T-cell (primary cell): ENCODE measurements around the gene MAL. TPM values are rescaled to one million over a fixed set of nuclear protein-coding genes. Genes with fewer than 3 reads are reported as not detected.
A peak's percentile ranks its signal among the peaks of the same experiment; 100 is the strongest.

ENCODE experiments used
- ATAC-seq, 4 experiments: fragments of 200-7000 bp in 3 of 4; fragments of 150-1000 bp in 1 of 4; cut with Tn5 transposase; replicated peaks in 1 of 4; 1 replicate in 3 of 4; 2 replicates in 1 of 4; pipeline ENCODE4 v1.10.0; 2021; ENCODE audit warnings: moderate library complexity in 3 of 4, mild to moderate bottlenecking in 2 of 4, moderate number of reproducible peaks in 1 of 4
- CTCF ChIA-PET, 2 donors: fragments of 300-600 bp; sonication (Branson Sonifier 250); formaldehyde crosslinking; loops; one replicate each; lab custom pipeline; 2022; ENCODE audit warnings: antibody characterized with exemption in 2 of 2; lab: Charles Lee
- POLR2A ChIA-PET, 2 donors: fragments of 300-600 bp; sonication (Branson Sonifier 250); formaldehyde crosslinking; loops; one replicate each; lab custom pipeline; 2022; ENCODE audit warnings: antibody characterized with exemption in 2 of 2; lab: Charles Lee
- DNase-seq, 35 experiments: peaks; one replicate each; pipeline versions ENCODE4 v3.0.0 to v3.0.0-alpha.2; 2013 to 2023
- H3K27ac ChIP-seq: one replicate; pipeline ENCODE4 v1.5.1; 2013; ENCODE audit warnings: low read length
- H3K27me3 ChIP-seq, 2 experiments: replicated peaks in 1 of 2; 1 replicate in 1 of 2; 2 replicates in 1 of 2; pipeline versions ENCODE4 v1.6.1 to v1.7.0; 2013; ENCODE audit warnings: low read length in 1 of 2, mixed read lengths in 1 of 2; ENCODE audit not compliant: control insufficient read depth in 2 of 2, insufficient read depth in 2 of 2; ENCODE audit errors: extremely low read depth in 1 of 2
- H3K36me3 ChIP-seq, 2 donors: 1 replicate in 1 of 2; 2 replicates in 1 of 2; pipeline versions ENCODE4 v1.6.1 to v1.7.0; 2013; ENCODE audit warnings: low read length in 1 of 2; ENCODE audit not compliant: control insufficient read depth in 2 of 2, insufficient read depth in 1 of 2; ENCODE audit errors: extremely low read depth in 1 of 2
- H3K4me1 ChIP-seq, 2 experiments: 1 replicate in 1 of 2; 2 replicates in 1 of 2; pipeline versions ENCODE4 v1.6.1 to v1.7.0; 2013; ENCODE audit warnings: low read length in 2 of 2, mixed read lengths in 1 of 2; ENCODE audit not compliant: insufficient read depth in 2 of 2, control insufficient read depth in 1 of 2; ENCODE audit errors: extremely low read depth in 1 of 2
- H3K4me3 ChIP-seq, 2 donors: 1 replicate in 1 of 2; 2 replicates in 1 of 2; pipeline versions ENCODE4 v1.5.1 to v1.7.0; 2013; ENCODE audit warnings: mild to moderate bottlenecking in 2 of 2, low read length in 1 of 2, moderate library complexity in 1 of 2; ENCODE audit not compliant: control insufficient read depth in 1 of 2; ENCODE audit errors: extremely low read depth in 1 of 2
- H3K9me3 ChIP-seq: 2 replicates; pipeline ENCODE4 v1.7.0; 2013
- H3K27ac Mint-ChIP-seq, 2 donors: one replicate each; pipeline ENCODE4 v1.8.0; 2020 to 2021; ENCODE audit warnings: mild to moderate bottlenecking in 2 of 2, mixed read lengths in 2 of 2
- H3K27me3 Mint-ChIP-seq, 2 donors: one replicate each; pipeline ENCODE4 v1.8.0; 2021 to 2022; ENCODE audit warnings: mixed read lengths in 2 of 2
- H3K36me3 Mint-ChIP-seq: one replicate; pipeline ENCODE4 v1.8.0; 2021; ENCODE audit warnings: mixed read lengths
- H3K4me1 Mint-ChIP-seq, 3 donors: one replicate each; pipeline ENCODE4 v1.8.0; 2020 to 2022; ENCODE audit warnings: mixed read lengths in 3 of 3, mild to moderate bottlenecking in 1 of 3
- H3K4me3 Mint-ChIP-seq, 3 donors: one replicate each; pipeline ENCODE4 v1.8.0; 2020 to 2022; ENCODE audit warnings: mild to moderate bottlenecking in 3 of 3, mixed read lengths in 3 of 3, moderate library complexity in 3 of 3
- H3K9me3 Mint-ChIP-seq, 3 donors: one replicate each; pipeline ENCODE4 v1.8.0; 2020 to 2022; ENCODE audit warnings: mixed read lengths in 3 of 3
- WGBS: methylation state at CpG from one replicate; pipeline ENCODE4 v1.1.5; 2013; ENCODE audit warnings: missing lambda C conversion rate; ENCODE audit not compliant: insufficient coverage; 5-methylcytosine and 5-hydroxymethylcytosine counted together
- total RNA-seq, 35 experiments: library from RNA in 6 of 35; stranded (reverse) in 6 of 35; fragments of 120-200 nt in 1 of 35; gene quantifications; one replicate each; pipeline versions ENCODE4 v1.2.1 to v1.2.4 and lab custom pipeline; 2013 to 2026

Gene MAL
- total RNA-seq, 5 donors from 2014 or later (not counting 1 experiment from before 2014, with no cell fraction given): 129 to 179 (median 150) TPM

DNA sequence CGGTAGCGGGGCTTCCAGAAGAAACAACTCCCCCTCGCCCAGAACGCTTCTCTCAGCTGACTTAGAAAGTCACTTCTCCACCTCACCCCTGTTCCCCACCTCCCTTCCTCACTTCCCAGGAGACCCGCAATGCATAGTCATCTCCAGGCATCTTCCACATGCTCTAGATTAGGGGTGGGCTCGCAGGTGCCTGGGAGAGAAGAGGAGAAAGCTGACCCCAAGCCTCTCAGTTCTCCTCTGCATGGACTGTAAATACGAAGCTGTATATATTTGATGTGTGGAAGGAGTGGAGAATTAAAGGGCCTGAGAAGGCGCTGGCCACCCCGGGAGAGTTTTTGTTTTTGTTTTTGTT lies 1.8 kb downstream of the MAL start:
- peaks cover 72 to 80% (median 76%) of the 10 kb centered on the region in 3 donors for H3K4me1 Mint-ChIP-seq
- H3K4me1 ChIP-seq: peaks cover 29 to 75% of the 10 kb centered on the region in 2 experiments
- peaks cover 6 to 10% of the 10 kb centered on the region in 2 donors for H3K36me3 ChIP-seq
- H3K27ac Mint-ChIP-seq: peak overlapping the region; percentile 99 to 100
- ChIA-PET CTCF (interaction anchor here (0.9 to 6.5 kb wide), 2 partner anchors 50 to 52 kb away, joined by 6 to 154 read pairs; no protein-coding TSS in a partner anchor), POLR2A (no interaction called here)
- no peak for ATAC-seq
- H3K9me3 ChIP-seq: no peaks in the 10 kb centered on the region
- H3K27me3 ChIP-seq: peaks cover 0 to 20% of the 10 kb centered on the region in 2 experiments
- 45% methylated on average over 5 of the region's 9 CpGs for WGBS
- no peak overlapping the region for H3K27ac ChIP-seq
- no peak for DNase-seq
- peak overlapping the region; percentile 83 to 85 for H3K4me3 ChIP-seq
- H3K9me3 Mint-ChIP-seq: no peaks in the 10 kb centered on the region
- H3K36me3 Mint-ChIP-seq: peaks cover 8% of the 10 kb centered on the region
- H3K4me3 Mint-ChIP-seq: peak overlapping the region; percentile 99 to 100 (median 99)
- peaks cover 0 to 11% of the 10 kb centered on the region in 2 donors for H3K27me3 Mint-ChIP-seq

- H3K36me3 Mint-ChIP-seq: peaks cover 8% of the 10 kb centered on the region
- CTCF ChIA-PET: interaction anchor here (0.9 to 1.4 kb wide), 4 partner anchors 48 to 85 kb away, joined by 3 to 4 read pairs (median 4); no protein-coding TSS in a partner anchor
- H3K4me3 Mint-ChIP-seq: peak overlapping the region in 1 of 3 donors; percentile 64
Measured at GRCh38 chr2:95029898-95030341, 4.4 kb downstream of the MAL start.

GRCh38 chr2:95030496-95030895 lies 5.0 kb downstream of the MAL start:
- no peak overlapping the region for H3K27ac ChIP-seq

More at GRCh38 chr2:95029898-95030341, 4.4 kb downstream of the MAL start:
- Mint-ChIP-seq H3K27ac (peak overlapping the region; percentile 70 to 82), H3K27me3 (peaks cover 0 to 6% of the 10 kb centered on the region in 2 donors), H3K4me1 (peaks cover 61 to 79% (median 74%) of the 10 kb centered on the region in 3 donors), H3K9me3 (no peaks in the 10 kb centered on the region)
- ATAC-seq (no peak), DNase-seq (no peak)
- H3K27ac ChIP-seq: no peak overlapping the region
- H3K4me1 ChIP-seq: peaks cover 20 to 74% of the 10 kb centered on the region in 2 experiments
- H3K27me3 ChIP-seq: peaks cover 0 to 12% of the 10 kb centered on the region in 2 experiments
- H3K36me3 ChIP-seq: peaks cover 14 to 15% of the 10 kb centered on the region in 2 donors
- no peak overlapping the region for H3K4me3 ChIP-seq
- POLR2A ChIA-PET: no interaction called here
- no peaks in the 10 kb centered on the region for H3K9me3 ChIP-seq
- WGBS: 100% methylated on average over 2 of the region's 4 CpGs

GRCh38 chr2:95031076-95031725 lies 5.7 kb downstream of the MAL start:
- Mint-ChIP-seq H3K36me3 (peaks cover 4% of the 10 kb centered on the region), H3K27me3 (peaks cover 0 to 2% of the 10 kb centered on the region in 2 donors), H3K27ac (peak overlapping the region; percentile 55 to 82), H3K4me3 (peak overlapping the region in 1 of 3 donors; percentile 64), H3K4me1 (peaks cover 74 to 83% (median 79%) of the 10 kb centered on the region in 3 donors), H3K9me3 (no peaks in the 10 kb centered on the region)
- Histone ChIP-seq H3K4me3 (no peak overlapping the region), H3K36me3 (peaks cover 14 to 15% of the 10 kb centered on the region in 2 donors), H3K9me3 (no peaks in the 10 kb centered on the region), H3K27me3 (peaks cover 0 to 9% of the 10 kb centered on the region in 2 experiments), H3K27ac (no peak overlapping the region), H3K4me1 (peaks cover 20 to 81% of the 10 kb centered on the region in 2 experiments)
- POLR2A ChIA-PET: no interaction called here
- ATAC-seq: no peak
- whole genome bisulfite sequencing: 75% methylated on average over 6 of the region's 7 CpGs
- CTCF ChIA-PET: interaction anchor here (1.0 to 1.1 kb wide), 4 partner anchors 14 to 84 kb away, joined by 3 read pairs; no protein-coding TSS in a partner anchor
- DNase-seq: no peak

More at GRCh38 chr2:95030496-95030895, 5.0 kb downstream of the MAL start:
- ATAC-seq: no peak
- no peak for DNase-seq
- peak overlapping the region; percentile 70 to 82 for H3K27ac Mint-ChIP-seq
- peaks cover 67 to 83% (median 79%) of the 10 kb centered on the region in 3 donors for H3K4me1 Mint-ChIP-seq
- peak overlapping the region in 1 of 3 donors; percentile 64 for H3K4me3 Mint-ChIP-seq
- no peak overlapping the region for H3K4me3 ChIP-seq
- H3K9me3 ChIP-seq: no peaks in the 10 kb centered on the region
- H3K9me3 Mint-ChIP-seq: no peaks in the 10 kb centered on the region
- H3K4me1 ChIP-seq: peaks cover 20 to 75% of the 10 kb centered on the region in 2 experiments
- peaks cover 14 to 15% of the 10 kb centered on the region in 2 donors for H3K36me3 ChIP-seq
- H3K27me3 Mint-ChIP-seq: peaks cover 0 to 6% of the 10 kb centered on the region in 2 donors
- H3K27me3 ChIP-seq: peaks cover 0 to 12% of the 10 kb centered on the region in 2 experiments
- H3K36me3 Mint-ChIP-seq: peaks cover 8% of the 10 kb centered on the region
- POLR2A ChIA-PET: interaction anchor here in 1 of 2 donors (0.5 kb wide), 1 partner anchor 34 kb away, joined by 3 read pairs; no protein-coding TSS in a partner anchor
- CTCF ChIA-PET: interaction anchor here in 1 of 2 donors (1.0 to 1.1 kb wide), 3 partner anchors 14 to 85 kb away, joined by 3 read pairs; no protein-coding TSS in a partner anchor
- WGBS: 88% methylated on average over 1 of the region's 5 CpGs

GRCh38 chr2:95031726-95032116 lies 6.2 kb downstream of the MAL start:
- Mint-ChIP-seq H3K4me1 (peaks cover 76 to 86% (median 82%) of the 10 kb centered on the region in 3 donors), H3K27ac (peak overlapping the region; percentile 41 to 82), H3K27me3 (peaks cover 0 to 2% of the 10 kb centered on the region in 2 donors), H3K36me3 (peaks cover 7% of the 10 kb centered on the region), H3K4me3 (peak overlapping the region in 1 of 3 donors; percentile 64), H3K9me3 (peaks cover 0 to 4% (median 4%) of the 10 kb centered on the region in 3 donors)
- Histone ChIP-seq H3K27ac (no peak overlapping the region), H3K4me1 (peaks cover 20 to 82% of the 10 kb centered on the region in 2 experiments), H3K36me3 (peaks cover 14 to 15% of the 10 kb centered on the region in 2 donors), H3K4me3 (no peak overlapping the region), H3K27me3 (peaks cover 0 to 5% of the 10 kb centered on the region in 2 experiments), H3K9me3 (no peaks in the 10 kb centered on the region)
- POLR2A ChIA-PET: interaction anchor here in 1 of 2 donors (0.6 kb wide), 1 partner anchor 100 kb away, joined by 4 read pairs; no protein-coding TSS in a partner anchor
- no peak for DNase-seq
- no peak for ATAC-seq
- no CpG with 5 or more reads among the region's 1 CpG for WGBS
- CTCF ChIA-PET: interaction anchor here (1.0 to 1.1 kb wide), 3 partner anchors 46 to 84 kb away, joined by 3 read pairs; no protein-coding TSS in a partner anchor

GRCh38 chr2:95032341-95032740 lies 6.8 kb downstream of the MAL start:
- H3K4me1 Mint-ChIP-seq: peaks cover 76 to 87% (median 83%) of the 10 kb centered on the region in 3 donors
- CTCF ChIA-PET: interaction anchor here (1.0 kb wide), 2 partner anchors 46 to 47 kb away, joined by 3 read pairs; no protein-coding TSS in a partner anchor
- POLR2A ChIA-PET: interaction anchor here in 1 of 2 donors (0.6 kb wide), 1 partner anchor 100 kb away, joined by 4 read pairs; no protein-coding TSS in a partner anchor
- ATAC-seq: no peak
- peaks cover 9% of the 10 kb centered on the region for H3K36me3 Mint-ChIP-seq
- Histone ChIP-seq H3K9me3 (no peaks in the 10 kb centered on the region), H3K4me1 (peaks cover 18 to 81% of the 10 kb centered on the region in 2 experiments), H3K27ac (no peak overlapping the region), H3K4me3 (no peak overlapping the region), H3K36me3 (peaks cover 14 to 15% of the 10 kb centered on the region in 2 donors), H3K27me3 (no peaks in the 10 kb centered on the region)
- peaks cover 0 to under 1% of the 10 kb centered on the region in 2 donors for H3K27me3 Mint-ChIP-seq
- peak overlapping the region in 1 of 3 donors; percentile 42 for H3K4me3 Mint-ChIP-seq
- no peak for DNase-seq
- H3K27ac Mint-ChIP-seq: peak overlapping the region in 1 of 2 donors; percentile 82
- peaks cover 0 to 8% (median 4%) of the 10 kb centered on the region in 3 donors for H3K9me3 Mint-ChIP-seq
- WGBS: 100% methylated on average over 1 of the region's 3 CpGs
